ENCODE results near the gene KBTBD13.

KBTBD13 gene

DNA sequence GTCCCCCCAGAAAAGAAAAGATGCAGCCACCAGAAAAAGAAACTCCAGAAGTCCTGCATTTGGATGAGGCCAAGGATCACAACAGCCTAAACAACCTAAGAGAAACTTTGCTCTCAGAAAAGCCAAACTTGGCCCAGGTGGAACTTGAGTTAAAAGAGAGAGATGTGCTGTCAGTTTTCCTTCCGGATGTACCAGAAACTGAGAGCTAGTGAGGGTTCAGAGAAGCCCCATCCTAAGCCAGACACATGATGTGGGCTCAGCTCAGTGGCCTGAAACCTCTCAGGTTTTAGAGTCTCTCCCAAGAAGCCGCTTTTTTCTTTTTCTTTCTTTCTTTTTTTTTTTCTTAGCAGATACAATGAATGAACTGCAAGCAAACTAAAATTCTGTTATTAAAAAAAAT is 23.6 kb upstream of the KBTBD13 start:
- Histone ChIP-seq H3K4me1 (ENCODE audit: insufficient read depth, low read length) (peaks cover 16% of the 10 kb centered on the region), H3K36me3 (ENCODE audit: insufficient read depth, low read length) (peaks cover 40% of the 10 kb centered on the region), H3K27ac (ENCODE audit: low read depth, low read length) (no peak overlapping the region), H3K9me3 (ENCODE audit: low read length) (no peaks in the 10 kb centered on the region), H3K4me3 (ENCODE audit: low read depth in 1 of 2, low read length in 2 of 2) (no peak overlapping the region), H3K27me3 (ENCODE audit: control insufficient read depth in 1 of 2, insufficient read depth in 2 of 2, low read length in 2 of 2) (no peaks in the 10 kb centered on the region), H3K9ac (ENCODE audit: low read length) (no peak overlapping the region)

DNA sequence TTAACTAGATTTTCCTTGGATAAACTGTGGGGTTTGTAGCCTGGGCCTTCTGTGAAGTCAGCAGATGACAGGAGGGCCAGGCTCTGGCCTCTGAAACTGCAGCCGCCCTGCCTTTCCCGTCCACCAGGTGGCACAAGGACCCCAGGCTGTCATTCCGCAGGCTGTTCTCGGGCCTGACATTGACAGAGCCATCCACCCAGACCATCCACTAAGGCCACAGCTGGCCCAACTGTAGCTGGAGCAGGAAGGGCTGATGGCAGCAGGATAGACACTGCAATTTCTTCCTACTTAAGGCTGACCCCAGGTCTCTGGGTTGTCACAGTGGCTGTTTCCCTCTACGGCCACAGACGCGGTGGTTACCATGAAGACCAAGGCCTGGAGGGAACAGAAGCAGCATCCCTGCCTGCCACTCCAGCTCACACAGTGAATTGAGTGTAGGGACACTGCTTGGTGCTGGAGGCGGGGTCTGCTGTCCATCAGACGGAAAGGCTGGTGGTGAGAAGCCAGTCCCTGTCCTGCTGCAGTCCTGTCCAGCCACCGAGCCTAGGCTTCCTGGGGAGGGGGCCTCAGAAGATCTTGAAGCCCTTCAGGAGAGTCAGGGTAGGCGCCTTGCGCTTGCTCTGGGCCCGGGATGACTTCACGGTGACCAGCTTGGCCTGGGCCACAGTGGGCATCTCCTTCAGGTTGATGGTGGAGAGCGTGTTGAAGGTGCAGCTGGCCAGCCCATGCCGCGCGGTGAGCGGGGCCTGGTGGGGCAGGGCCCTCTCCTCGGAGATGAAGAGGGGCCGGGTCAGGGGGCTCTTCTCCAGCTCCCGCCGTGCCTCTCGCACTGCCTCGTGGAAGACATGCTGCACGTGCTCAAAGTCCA is 22.0 kb upstream of the KBTBD13 start:
- Histone ChIP-seq H3K36me3 (ENCODE audit: insufficient read depth, low read length) (peaks cover 55% of the 10 kb centered on the region), H3K9ac (ENCODE audit: low read length) (no peak overlapping the region), H3K4me3 (ENCODE audit: low read depth in 1 of 2, low read length in 2 of 2) (no peak overlapping the region), H3K27me3 (ENCODE audit: control insufficient read depth in 1 of 2, insufficient read depth in 2 of 2, low read length in 2 of 2) (no peaks in the 10 kb centered on the region), H3K4me1 (ENCODE audit: insufficient read depth, low read length) (peaks cover 14% of the 10 kb centered on the region), H3K9me3 (ENCODE audit: low read length) (no peaks in the 10 kb centered on the region), H3K27ac (ENCODE audit: low read depth, low read length) (no peak overlapping the region)

- no peak overlapping the region for H3K9ac ChIP-seq (ENCODE audit: low read length)
- peaks cover 55% of the 10 kb centered on the region for H3K36me3 ChIP-seq (ENCODE audit: insufficient read depth, low read length)
- no peak overlapping the region for H3K4me3 ChIP-seq (ENCODE audit: low read depth in 1 of 2, low read length in 2 of 2)
- no peaks in the 10 kb centered on the region for H3K27me3 ChIP-seq (ENCODE audit: control insufficient read depth in 1 of 2, insufficient read depth in 2 of 2, low read length in 2 of 2)
- H3K4me1 ChIP-seq (ENCODE audit: insufficient read depth, low read length): peaks cover 13% of the 10 kb centered on the region
- no peaks in the 10 kb centered on the region for H3K9me3 ChIP-seq (ENCODE audit: low read length)
- no peak overlapping the region for H3K27ac ChIP-seq (ENCODE audit: low read depth, low read length)
Measured at GRCh38 chr15:65055201-65055870, 21.2 kb upstream of the KBTBD13 start.

- Histone ChIP-seq H3K4me1 (ENCODE audit: insufficient read depth, low read length) (peaks cover 20% of the 10 kb centered on the region), H3K9me3 (ENCODE audit: low read length) (no peaks in the 10 kb centered on the region), H3K36me3 (ENCODE audit: insufficient read depth, low read length) (peaks cover 55% of the 10 kb centered on the region), H3K27ac (ENCODE audit: low read depth, low read length) (no peak overlapping the region), H3K4me3 (ENCODE audit: low read depth in 1 of 2, low read length in 2 of 2) (no peak overlapping the region), H3K27me3 (ENCODE audit: control insufficient read depth in 1 of 2, insufficient read depth in 2 of 2, low read length in 2 of 2) (no peaks in the 10 kb centered on the region), H3K9ac (ENCODE audit: low read length) (no peak overlapping the region)
Measured at GRCh38 chr15:65056106-65056505, 20.4 kb upstream of the KBTBD13 start.

DNA sequence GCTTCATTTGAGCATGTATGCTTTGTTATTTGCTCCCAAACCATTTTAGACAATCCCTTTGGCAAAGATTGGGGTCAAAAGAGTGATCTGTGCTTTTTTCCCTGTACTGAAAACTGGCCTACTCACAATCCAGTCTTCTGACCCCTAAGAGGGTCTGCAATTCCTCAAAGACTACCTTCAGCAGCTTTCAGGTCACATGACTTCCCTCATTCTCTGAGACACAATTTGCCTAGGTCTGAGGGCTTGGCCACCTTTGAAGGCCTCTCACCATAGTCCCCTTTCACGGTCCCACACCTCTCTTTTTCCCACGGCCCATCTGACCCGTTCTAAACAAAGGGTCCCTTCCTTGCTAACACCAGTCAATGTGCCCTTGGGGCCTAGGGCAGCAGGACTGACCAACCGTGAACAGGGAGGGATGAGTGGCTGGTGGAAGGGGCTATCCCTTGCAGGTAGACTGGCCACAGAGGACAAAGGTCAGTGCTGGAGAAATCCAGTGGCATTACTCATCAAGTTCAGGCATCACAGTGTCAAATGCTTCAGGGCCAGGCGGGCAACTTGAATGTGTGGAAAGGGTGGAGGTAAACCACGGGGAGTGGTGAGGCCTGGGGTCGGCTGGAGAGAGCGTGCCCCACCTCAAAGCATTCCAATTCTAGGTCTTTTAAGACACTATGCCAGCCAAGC is 19.5 kb upstream of the KBTBD13 start:
- Histone ChIP-seq H3K27me3 (ENCODE audit: control insufficient read depth in 1 of 2, insufficient read depth in 2 of 2, low read length in 2 of 2) (no peaks in the 10 kb centered on the region), H3K36me3 (ENCODE audit: insufficient read depth, low read length) (peaks cover 52% of the 10 kb centered on the region), H3K9ac (ENCODE audit: low read length) (no peak overlapping the region), H3K4me3 (ENCODE audit: low read depth in 1 of 2, low read length in 2 of 2) (no peak overlapping the region), H3K9me3 (ENCODE audit: low read length) (no peaks in the 10 kb centered on the region), H3K4me1 (ENCODE audit: insufficient read depth, low read length) (peaks cover 24% of the 10 kb centered on the region), H3K27ac (ENCODE audit: low read depth, low read length) (no peak overlapping the region)

DNA sequence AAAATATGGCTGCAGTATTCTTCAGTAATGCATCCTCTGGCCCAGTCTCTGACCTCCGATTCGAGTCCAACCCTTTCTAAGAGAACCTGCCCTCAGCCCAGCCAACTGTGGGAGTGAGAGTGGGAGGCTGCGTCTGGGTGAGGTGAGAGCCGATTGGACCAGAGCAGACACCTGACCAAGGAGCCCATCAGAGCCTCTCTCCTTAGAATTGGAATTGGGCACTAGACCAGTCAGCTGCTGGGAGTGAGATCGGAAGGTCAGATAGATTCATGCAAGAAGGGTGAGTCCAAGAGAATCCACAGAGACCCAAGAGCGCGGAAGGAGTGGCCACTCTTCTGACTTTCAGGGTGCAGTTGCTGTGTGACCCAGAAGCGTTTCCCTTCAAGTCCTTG is 19.0 kb upstream of the KBTBD13 start:
- peaks cover 52% of the 10 kb centered on the region for H3K36me3 ChIP-seq (ENCODE audit: insufficient read depth, low read length)
- peaks cover 24% of the 10 kb centered on the region for H3K4me1 ChIP-seq (ENCODE audit: insufficient read depth, low read length)
- no peak overlapping the region for H3K9ac ChIP-seq (ENCODE audit: low read length)
- no peaks in the 10 kb centered on the region for H3K27me3 ChIP-seq (ENCODE audit: control insufficient read depth in 1 of 2, insufficient read depth in 2 of 2, low read length in 2 of 2)
- no peaks in the 10 kb centered on the region for H3K9me3 ChIP-seq (ENCODE audit: low read length)
- no peak overlapping the region for H3K4me3 ChIP-seq (ENCODE audit: low read depth in 1 of 2, low read length in 2 of 2)
- no peak overlapping the region for H3K27ac ChIP-seq (ENCODE audit: low read depth, low read length)

DNA sequence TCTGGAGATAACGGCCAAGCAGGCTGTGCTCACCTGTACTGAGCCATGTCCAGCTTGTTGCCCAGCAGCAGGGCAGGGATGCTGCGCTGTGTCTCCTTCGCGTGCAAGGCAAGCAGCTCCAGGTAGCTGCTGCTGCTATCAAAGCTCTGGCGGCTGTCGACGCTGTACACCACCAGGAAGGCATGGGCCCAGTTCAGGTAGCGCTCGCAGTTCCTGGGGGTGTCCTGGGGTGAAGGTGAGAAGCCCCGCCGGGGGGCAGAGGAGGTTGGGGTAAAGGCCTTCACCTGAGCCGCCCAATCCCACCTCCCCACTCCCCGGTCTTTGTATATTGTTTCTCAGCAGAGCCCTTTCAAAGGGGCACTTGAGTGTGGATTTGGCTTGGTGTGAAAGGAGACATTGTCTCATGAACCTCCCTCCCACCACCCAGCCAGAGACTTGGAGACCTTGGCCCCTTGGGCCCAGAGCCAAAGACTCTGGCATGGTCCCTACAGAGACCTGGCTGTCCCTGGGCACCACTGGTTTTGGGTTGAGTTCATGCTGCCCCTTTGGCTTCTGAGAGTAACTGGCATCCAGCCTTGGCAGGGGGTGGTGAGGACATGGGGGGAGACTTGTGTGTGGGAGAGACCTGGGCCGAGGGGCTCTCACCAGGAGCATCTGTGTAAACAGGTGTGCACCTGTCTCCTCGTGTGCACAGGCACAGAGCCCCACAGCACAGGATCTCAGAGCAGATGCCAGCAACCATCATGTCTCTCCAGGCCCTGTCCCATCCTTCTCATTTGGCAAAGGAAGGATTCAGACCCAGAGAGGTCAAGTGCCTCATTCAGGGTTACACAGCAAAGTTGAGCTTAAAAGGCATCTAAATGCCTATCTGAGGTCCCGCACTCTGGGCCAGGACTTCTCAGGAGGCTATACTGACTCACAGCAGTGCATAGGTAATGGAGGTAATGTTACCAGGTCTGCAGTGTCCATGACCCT is 17.9 kb upstream of the KBTBD13 start:
- Histone ChIP-seq H3K27me3 (ENCODE audit: control insufficient read depth in 1 of 2, insufficient read depth in 2 of 2, low read length in 2 of 2) (no peaks in the 10 kb centered on the region), H3K36me3 (ENCODE audit: insufficient read depth, low read length) (peaks cover 57% of the 10 kb centered on the region), H3K9ac (ENCODE audit: low read length) (no peak overlapping the region), H3K4me1 (ENCODE audit: insufficient read depth, low read length) (peaks cover 24% of the 10 kb centered on the region), H3K27ac (ENCODE audit: low read depth, low read length) (no peak overlapping the region), H3K4me3 (ENCODE audit: low read depth in 1 of 2, low read length in 2 of 2) (no peak overlapping the region), H3K9me3 (ENCODE audit: low read length) (no peaks in the 10 kb centered on the region)

GRCh38 chr15:65059369-65059750 is 17.2 kb upstream of the KBTBD13 start:
- Histone ChIP-seq H3K4me3 (ENCODE audit: low read depth in 1 of 2, low read length in 2 of 2) (no peak overlapping the region), H3K27ac (ENCODE audit: low read depth, low read length) (no peak overlapping the region), H3K9me3 (ENCODE audit: low read length) (no peaks in the 10 kb centered on the region), H3K9ac (ENCODE audit: low read length) (no peak overlapping the region), H3K4me1 (ENCODE audit: insufficient read depth, low read length) (peaks cover 22% of the 10 kb centered on the region), H3K27me3 (ENCODE audit: control insufficient read depth in 1 of 2, insufficient read depth in 2 of 2, low read length in 2 of 2) (no peaks in the 10 kb centered on the region), H3K36me3 (ENCODE audit: insufficient read depth, low read length) (peaks cover 59% of the 10 kb centered on the region)

GRCh38 chr15:65059931-65060596 is 16.5 kb upstream of the KBTBD13 start:
- peaks cover 22% of the 10 kb centered on the region for H3K4me1 ChIP-seq (ENCODE audit: insufficient read depth, low read length)
- no peak overlapping the region for H3K4me3 ChIP-seq (ENCODE audit: low read depth in 1 of 2, low read length in 2 of 2)
- H3K27ac ChIP-seq (ENCODE audit: low read depth, low read length): no peak overlapping the region
- H3K9me3 ChIP-seq (ENCODE audit: low read length): no peaks in the 10 kb centered on the region
- H3K36me3 ChIP-seq (ENCODE audit: insufficient read depth, low read length): peaks cover 55% of the 10 kb centered on the region
- H3K9ac ChIP-seq (ENCODE audit: low read length): no peak overlapping the region
- H3K27me3 ChIP-seq (ENCODE audit: control insufficient read depth in 1 of 2, insufficient read depth in 2 of 2, low read length in 2 of 2): no peaks in the 10 kb centered on the region

- peaks cover 53% of the 10 kb centered on the region for H3K36me3 ChIP-seq (ENCODE audit: insufficient read depth, low read length)
- peaks cover 23% of the 10 kb centered on the region for H3K4me1 ChIP-seq (ENCODE audit: insufficient read depth, low read length)
- no peak overlapping the region for H3K4me3 ChIP-seq (ENCODE audit: low read depth in 1 of 2, low read length in 2 of 2)
- no peaks in the 10 kb centered on the region for H3K27me3 ChIP-seq (ENCODE audit: control insufficient read depth in 1 of 2, insufficient read depth in 2 of 2, low read length in 2 of 2)
- H3K9me3 ChIP-seq (ENCODE audit: low read length): no peaks in the 10 kb centered on the region
- H3K9ac ChIP-seq (ENCODE audit: low read length): no peak overlapping the region
- no peak overlapping the region for H3K27ac ChIP-seq (ENCODE audit: low read depth, low read length)
Measured at GRCh38 chr15:65060641-65061397, 15.7 kb upstream of the KBTBD13 start.
